SK-N-MC (cell line): ENCODE results near the gene RASA3.

Source experiments
- EZH2 ChIP-seq: fragments of 200-600 bp; sonication (generic); IDR thresholded peaks from one replicate; pipeline ENCODE4 v1.6.1; 2017; ENCODE audit warnings: antibody characterized with exemption
- POLR2AphosphoS5 ChIP-seq: IDR thresholded peaks from 2 replicates; pipeline ENCODE4 v1.6.1; 2012; ENCODE audit warnings: mild to moderate bottlenecking, low read depth, low read length, borderline replicate concordance

GRCh38 chr13:114090476-114090875 lies 41.9 kb downstream of the RASA3 start:
- TF ChIP-seq EZH2 (no peak), POLR2AphosphoS5 (no peak)
